ENCODE measurements around the gene SKAP2. TPM values are rescaled to one million over a fixed set of nuclear protein-coding genes. Genes with fewer than 3 reads are reported as not detected.

SKAP2 gene
- total RNA-seq, 1 experiment from 2014 or later = 0.56 TPM

DNA sequence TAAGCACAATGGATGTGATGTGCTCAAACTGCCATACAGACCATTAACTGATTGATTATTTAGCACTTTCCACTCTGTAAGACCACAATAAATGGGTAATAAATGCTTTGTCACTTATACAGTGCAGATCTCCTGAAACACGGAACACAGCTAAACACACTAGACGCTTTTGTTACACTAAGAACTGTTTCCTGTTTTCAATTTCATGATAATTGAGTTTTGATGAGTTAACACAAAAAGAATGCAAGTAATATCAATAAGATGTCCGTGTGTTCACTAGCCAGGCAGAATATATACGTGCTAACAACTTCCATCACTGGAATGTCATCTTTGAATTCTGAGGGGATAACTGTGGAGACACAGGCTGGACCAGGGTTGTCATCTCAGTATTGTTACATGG lies 178.8 kb downstream of the SKAP2 start:
- BruUV-seq (replicated peaks) = no TSS peak
- CTCF ChIA-PET = no interaction called here
- Histone ChIP-seq H3K27me3 (replicated peaks; ENCODE audit: insufficient read depth, low read depth, low read length, poor library complexity) (peaks cover 68% of the 10 kb centered on the region), H3K9me3 (ENCODE audit: low read depth, low read length, poor library complexity, severe bottlenecking) (no peaks in the 10 kb centered on the region), H3K4me1 (ENCODE audit: insufficient read depth, low read length, poor library complexity, severe bottlenecking) (no peaks in the 10 kb centered on the region), H3K36me3 (ENCODE audit: insufficient read depth, low read length, poor library complexity, severe bottlenecking) (no peaks in the 10 kb centered on the region), H3K27ac (ENCODE audit: low read depth, low read length, poor library complexity, severe bottlenecking) (no peak overlapping the region), H3K4me3 (ENCODE audit: low read depth, low read length, poor library complexity, severe bottlenecking) (no peak overlapping the region)
- POLR2A ChIA-PET (ENCODE audit: low non-redundant PET) = no interaction called here
- TF ChIP-seq EZH2 (IDR thresholded peaks at IDR 0.05; ENCODE audit: borderline replicate concordance, low read depth, low read length, poor library complexity, severe bottlenecking) = no peak
- TF ChIP-seq, protein P1, sequence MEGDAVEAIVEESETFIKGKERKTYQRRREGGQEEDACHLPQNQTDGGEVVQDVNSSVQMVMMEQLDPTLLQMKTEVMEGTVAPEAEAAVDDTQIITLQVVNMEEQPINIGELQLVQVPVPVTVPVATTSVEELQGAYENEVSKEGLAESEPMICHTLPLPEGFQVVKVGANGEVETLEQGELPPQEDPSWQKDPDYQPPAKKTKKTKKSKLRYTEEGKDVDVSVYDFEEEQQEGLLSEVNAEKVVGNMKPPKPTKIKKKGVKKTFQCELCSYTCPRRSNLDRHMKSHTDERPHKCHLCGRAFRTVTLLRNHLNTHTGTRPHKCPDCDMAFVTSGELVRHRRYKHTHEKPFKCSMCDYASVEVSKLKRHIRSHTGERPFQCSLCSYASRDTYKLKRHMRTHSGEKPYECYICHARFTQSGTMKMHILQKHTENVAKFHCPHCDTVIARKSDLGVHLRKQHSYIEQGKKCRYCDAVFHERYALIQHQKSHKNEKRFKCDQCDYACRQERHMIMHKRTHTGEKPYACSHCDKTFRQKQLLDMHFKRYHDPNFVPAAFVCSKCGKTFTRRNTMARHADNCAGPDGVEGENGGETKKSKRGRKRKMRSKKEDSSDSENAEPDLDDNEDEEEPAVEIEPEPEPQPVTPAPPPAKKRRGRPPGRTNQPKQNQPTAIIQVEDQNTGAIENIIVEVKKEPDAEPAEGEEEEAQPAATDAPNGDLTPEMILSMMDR (conservative IDR thresholded peaks at IDR 0.05; ENCODE audit: low read depth, low read length) = no peak
- intact Hi-C loops (cut with micrococcal nuclease; ENCODE audit: unreplicated experiment) = no loop called here
- DNase-seq (ENCODE audit: low spot score) = peak; percentile 3

DNA sequence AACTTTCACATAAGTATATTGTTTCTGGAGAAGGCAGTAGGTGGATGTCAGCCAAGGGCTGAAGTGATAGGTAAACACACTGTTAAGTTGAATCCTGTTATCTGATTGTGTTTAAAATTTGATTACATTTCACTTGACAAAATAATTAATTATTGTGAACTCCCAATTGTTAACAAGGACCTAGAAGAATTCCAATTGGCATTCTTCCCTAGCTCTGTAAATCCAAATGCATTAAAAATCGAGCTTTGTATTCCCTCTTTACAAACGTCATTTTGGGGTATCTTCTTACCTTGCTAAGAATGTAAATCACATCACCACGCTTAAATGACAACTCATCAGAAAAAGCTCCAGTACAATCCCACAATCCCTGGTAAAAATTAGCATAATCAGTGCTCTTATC lies 179.9 kb downstream of the SKAP2 start:
- intact Hi-C loops (cut with micrococcal nuclease; ENCODE audit: unreplicated experiment) = no loop called here
- H3K4me1 ChIP-seq (ENCODE audit: insufficient read depth, low read length, poor library complexity, severe bottlenecking) = no peaks in the 10 kb centered on the region
- TF ChIP-seq, protein P1 (conservative IDR thresholded peaks at IDR 0.05; ENCODE audit: low read depth, low read length) = no peak
- no peak for TF ChIP-seq EZH2 (IDR thresholded peaks at IDR 0.05; ENCODE audit: borderline replicate concordance, low read depth, low read length, poor library complexity, severe bottlenecking)
- peaks cover 69% of the 10 kb centered on the region for H3K27me3 ChIP-seq (replicated peaks; ENCODE audit: insufficient read depth, low read depth, low read length, poor library complexity)
- ChIA-PET POLR2A (ENCODE audit: low non-redundant PET) (no interaction called here), CTCF (interaction anchor here (1.0 kb wide), 1 partner anchor 1045 kb away, joined by 3 read pairs; no protein-coding TSS in a partner anchor)
- no peak overlapping the region for H3K4me3 ChIP-seq (ENCODE audit: low read depth, low read length, poor library complexity, severe bottlenecking)
- no peaks in the 10 kb centered on the region for H3K9me3 ChIP-seq (ENCODE audit: low read depth, low read length, poor library complexity, severe bottlenecking)
- no peak for DNase-seq (ENCODE audit: low spot score)
- H3K36me3 ChIP-seq (ENCODE audit: insufficient read depth, low read length, poor library complexity, severe bottlenecking) = no peaks in the 10 kb centered on the region
- no peak overlapping the region for H3K27ac ChIP-seq (ENCODE audit: low read depth, low read length, poor library complexity, severe bottlenecking)
- BruUV-seq (replicated peaks) = no TSS peak

DNA sequence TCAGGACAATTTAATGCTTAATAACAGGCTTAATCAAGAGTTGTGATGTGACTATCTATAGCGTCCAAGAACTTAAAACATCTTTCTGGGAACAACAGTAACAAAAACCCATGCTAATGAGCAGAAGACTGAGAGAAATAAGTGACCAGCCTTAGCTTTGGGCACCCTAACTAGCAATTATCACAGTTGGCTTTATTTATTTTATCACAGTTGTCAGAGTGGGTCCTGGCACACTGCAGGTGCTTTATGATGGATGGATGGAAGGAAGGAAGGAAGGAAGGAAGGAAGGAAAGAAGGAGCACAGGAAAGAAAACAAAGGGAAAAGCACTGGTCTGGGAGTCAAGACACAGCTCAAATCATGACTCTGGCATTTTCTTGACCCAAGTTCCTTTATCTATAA lies 181.1 kb downstream of the SKAP2 start:
- POLR2A ChIA-PET (ENCODE audit: low non-redundant PET) = interaction anchor here (0.6 kb wide), 1 partner anchor 360 kb away, joined by 11 read pairs; no protein-coding TSS in a partner anchor
- no peaks in the 10 kb centered on the region for H3K36me3 ChIP-seq (ENCODE audit: insufficient read depth, low read length, poor library complexity, severe bottlenecking)
- no peak for DNase-seq (ENCODE audit: low spot score)
- intact Hi-C loops (cut with micrococcal nuclease; ENCODE audit: unreplicated experiment) = loop anchor here (2.0 kb wide), 1 partner anchor 478 kb away; no protein-coding TSS in a partner anchor
- no peaks in the 10 kb centered on the region for H3K4me1 ChIP-seq (ENCODE audit: insufficient read depth, low read length, poor library complexity, severe bottlenecking)
- CTCF ChIA-PET = interaction anchor here (1.0 to 1.9 kb wide), 2 partner anchors 478 to 1043 kb away, joined by 3 to 9 read pairs; no protein-coding TSS in a partner anchor
- H3K4me3 ChIP-seq (ENCODE audit: low read depth, low read length, poor library complexity, severe bottlenecking) = no peak overlapping the region
- no peak overlapping the region for H3K27ac ChIP-seq (ENCODE audit: low read depth, low read length, poor library complexity, severe bottlenecking)
- peaks cover 66% of the 10 kb centered on the region for H3K27me3 ChIP-seq (replicated peaks; ENCODE audit: insufficient read depth, low read depth, low read length, poor library complexity)
- no peak for TF ChIP-seq EZH2 (IDR thresholded peaks at IDR 0.05; ENCODE audit: borderline replicate concordance, low read depth, low read length, poor library complexity, severe bottlenecking)
- TF ChIP-seq, protein P1 (conservative IDR thresholded peaks at IDR 0.05; ENCODE audit: low read depth, low read length) = no peak
- no peaks in the 10 kb centered on the region for H3K9me3 ChIP-seq (ENCODE audit: low read depth, low read length, poor library complexity, severe bottlenecking)
- no TSS peak for BruUV-seq (replicated peaks)
